ENCODE results near the gene EYA4.

The EYA4 gene

GRCh38 chr6:133408543-133408942 lies 167.4 kb downstream of the EYA4 start:
- Histone ChIP-seq H3K4me1 (ENCODE audit: control insufficient read depth in 1 of 2, insufficient read depth in 1 of 2, low read depth in 1 of 2, low read length in 1 of 2) (no peaks in the 10 kb centered on the region), H3K36me3 (no peaks in the 10 kb centered on the region), H3K9me3 (no peaks in the 10 kb centered on the region), H3K27ac (no peak overlapping the region), H3K27me3 (no peaks in the 10 kb centered on the region), H3K4me3 (ENCODE audit: low read depth in 1 of 2, low read length in 1 of 2) (no peak overlapping the region)
- TF ChIP-seq CTCF (IDR thresholded peaks at IDR 0.05), result no peak

GRCh38 chr6:133410638-133411435 lies 169.7 kb downstream of the EYA4 start:
- H3K4me1 ChIP-seq (ENCODE audit: control insufficient read depth in 1 of 2, insufficient read depth in 1 of 2, low read depth in 1 of 2, low read length in 1 of 2), result no peaks in the 10 kb centered on the region
- H3K36me3 ChIP-seq, result no peaks in the 10 kb centered on the region
- H3K27ac ChIP-seq, result no peak overlapping the region
- no peak overlapping the region for H3K4me3 ChIP-seq (ENCODE audit: low read depth in 1 of 2, low read length in 1 of 2)
- H3K27me3 ChIP-seq, result no peaks in the 10 kb centered on the region
- no peaks in the 10 kb centered on the region for H3K9me3 ChIP-seq
- TF ChIP-seq CTCF (IDR thresholded peaks at IDR 0.05), result no peak

DNA sequence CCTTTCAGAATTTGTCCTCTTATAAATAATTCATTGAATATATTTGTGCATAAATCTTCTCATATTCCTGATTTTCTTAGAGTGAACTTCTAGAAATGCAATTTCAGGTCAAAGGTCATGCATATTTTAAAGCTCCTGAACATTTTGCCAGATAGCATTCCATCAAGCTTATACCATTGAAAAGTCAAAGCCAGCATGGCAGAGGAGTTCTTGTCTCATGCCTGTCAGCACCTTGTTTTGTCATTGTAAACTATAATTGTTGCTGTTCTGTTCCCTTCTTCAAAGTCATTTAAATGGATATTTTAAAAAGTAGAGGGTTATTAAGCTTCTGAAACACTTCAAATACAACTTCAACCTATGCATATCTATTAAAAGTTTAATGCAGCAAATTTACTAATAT lies 170.6 kb downstream of the EYA4 start:
- no peaks in the 10 kb centered on the region for H3K27me3 ChIP-seq
- H3K9me3 ChIP-seq, result no peaks in the 10 kb centered on the region
- no peak for TF ChIP-seq CTCF (IDR thresholded peaks at IDR 0.05)
- no peak overlapping the region for H3K4me3 ChIP-seq (ENCODE audit: low read depth in 1 of 2, low read length in 1 of 2)
- no peaks in the 10 kb centered on the region for H3K36me3 ChIP-seq
- H3K27ac ChIP-seq, result no peak overlapping the region
- no peaks in the 10 kb centered on the region for H3K4me1 ChIP-seq (ENCODE audit: control insufficient read depth in 1 of 2, insufficient read depth in 1 of 2, low read depth in 1 of 2, low read length in 1 of 2)

DNA sequence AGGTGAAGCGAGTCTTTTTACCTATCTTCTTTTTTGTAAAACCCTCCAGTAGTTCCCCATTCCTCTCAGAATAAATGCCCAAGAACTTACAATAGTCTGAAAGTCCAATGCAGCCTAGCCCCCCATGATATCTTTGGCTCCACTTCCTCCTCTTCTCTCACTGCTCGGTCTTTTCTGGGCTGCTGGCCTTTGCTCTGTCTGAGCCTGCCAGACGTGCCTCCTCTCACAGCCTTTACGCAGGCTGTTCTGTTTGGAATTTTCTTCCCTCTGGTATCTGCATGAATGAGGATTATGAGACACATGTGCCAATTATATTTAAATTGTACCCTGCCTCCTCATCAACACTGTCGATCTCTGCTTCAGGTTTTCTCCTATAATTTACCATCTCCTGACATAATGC lies 174.1 kb downstream of the EYA4 start:
- Histone ChIP-seq H3K4me1 (ENCODE audit: control insufficient read depth in 1 of 2, insufficient read depth in 1 of 2, low read depth in 1 of 2, low read length in 1 of 2) (no peaks in the 10 kb centered on the region), H3K27me3 (no peaks in the 10 kb centered on the region), H3K4me3 (ENCODE audit: low read depth in 1 of 2, low read length in 1 of 2) (no peak overlapping the region), H3K27ac (no peak overlapping the region), H3K36me3 (no peaks in the 10 kb centered on the region), H3K9me3 (no peaks in the 10 kb centered on the region)
- no peak for TF ChIP-seq CTCF (IDR thresholded peaks at IDR 0.05)

DNA sequence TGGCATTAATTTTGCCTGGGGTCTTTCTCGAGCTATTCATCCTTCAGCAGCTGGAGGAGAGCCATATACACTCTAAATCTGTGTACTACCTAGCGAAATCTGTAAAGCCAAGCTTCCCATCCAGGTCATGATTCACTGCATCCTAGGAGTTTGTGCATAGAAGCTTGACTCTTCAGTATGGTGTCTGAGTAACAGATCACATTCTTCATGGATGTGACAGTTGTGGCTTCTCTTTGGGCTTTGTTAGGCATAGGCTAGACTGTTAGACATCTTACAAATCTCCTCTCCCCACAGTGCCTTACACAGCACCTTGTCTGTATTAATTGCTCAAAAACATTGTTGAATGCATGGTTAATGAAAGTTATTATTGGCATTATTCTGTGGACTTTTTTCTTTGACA lies 177.0 kb downstream of the EYA4 start:
- no peak for TF ChIP-seq CTCF (IDR thresholded peaks at IDR 0.05)
- Histone ChIP-seq H3K36me3 (no peaks in the 10 kb centered on the region), H3K9me3 (no peaks in the 10 kb centered on the region), H3K4me3 (ENCODE audit: low read depth in 1 of 2, low read length in 1 of 2) (no peak overlapping the region), H3K4me1 (ENCODE audit: control insufficient read depth in 1 of 2, insufficient read depth in 1 of 2, low read depth in 1 of 2, low read length in 1 of 2) (no peaks in the 10 kb centered on the region), H3K27ac (no peak overlapping the region), H3K27me3 (no peaks in the 10 kb centered on the region)

All from neutrophil (primary cell).